ENCODE data around the gene ARMH2.

GRCh38 chr6:24822696-24823095, 24.0 kb upstream of the ARMH2 start:
- TF ChIP-seq CTCF (IDR thresholded peaks at IDR 0.05) (no peak), POLR2A (IDR thresholded peaks at IDR 0.05) (no peak)

Measured in esophagus squamous epithelium (tissue), 4 donors.